HEK293 (cell line): ENCODE results near the gene P2RX7.
A peak's percentile ranks its signal among the peaks of the same experiment; 100 is the strongest.
"Not testable (repeated sequence)": the region's sequence is repeated elsewhere in the genome, so short reads cannot be mapped to it uniquely, and the experiment has no call there.

Experiments
- CTCF ChIA-PET: fragments of 350-600 bp; formaldehyde crosslinking; extraction: SDS; loops from one replicate; lab custom pipeline; 2021; ENCODE audit warnings: antibody characterized with exemption; lab: Yijun Ruan, JAX
- POLR2A ChIA-PET: fragments of 300-600 bp; formaldehyde crosslinking; extraction: SDS; loops from one replicate; lab custom pipeline; 2020; ENCODE audit warnings: antibody characterized with exemption, inconsistent platforms; lab: Yijun Ruan, JAX
- H3K27ac ChIP-seq: fragments of 200-500 bp; sonication (Bioruptor generic); 2 replicates; pipeline ENCODE4 v1.5.1; 2014; ENCODE audit warnings: low read depth, low read length, control low read depth, inconsistent platforms; ENCODE audit errors: extremely low read depth
- H3K36me3 ChIP-seq, 2 experiments: fragments of 200-500 bp in 1 of 2; sonication (Bioruptor generic) in 1 of 2; 1 replicate in 1 of 2; 2 replicates in 1 of 2; pipeline ENCODE4 v1.5.1; 2014 to 2017; ENCODE audit warnings: inconsistent platforms in 2 of 2, low read length in 2 of 2; ENCODE audit not compliant: control insufficient read depth in 2 of 2, insufficient read depth in 1 of 2
- H3K4me1 ChIP-seq: fragments of 200-500 bp; sonication (Bioruptor generic); 2 replicates; pipeline ENCODE4 v1.5.1; 2014; ENCODE audit warnings: mild to moderate bottlenecking, low read length, inconsistent platforms; ENCODE audit not compliant: control insufficient read depth, insufficient read depth
- H3K4me3 ChIP-seq: 2 replicates; pipeline ENCODE4 v1.5.1; 2011; ENCODE audit warnings: low read depth, mild to moderate bottlenecking, control low read depth, low read length, moderate library complexity
- H3K9me3 ChIP-seq: fragments of 200-500 bp; sonication (Bioruptor generic); 2 replicates; pipeline ENCODE4 v1.5.1; 2014; ENCODE audit warnings: low read depth, low read length, inconsistent platforms; ENCODE audit not compliant: control insufficient read depth, insufficient read depth
- GLI4 ChIP-seq: fragments of 450-650 bp; formaldehyde crosslinking; IDR thresholded peaks from 2 replicates; pipeline ENCODE4 v1.5.1; 2016; ENCODE audit warnings: missing biosample characterization, missing genetic modification characterization
- HOXD13 ChIP-seq: sonication (generic); formaldehyde crosslinking; IDR thresholded peaks from 2 replicates; pipeline ENCODE4 v1.8.0; 2022; ENCODE audit warnings: missing genetic modification reagents, borderline replicate concordance
- KLF16 ChIP-seq: fragments of 450-650 bp; formaldehyde crosslinking; IDR thresholded peaks from 2 replicates; pipeline ENCODE4 v1.5.1; 2017; ENCODE audit warnings: missing biosample characterization, missing genetic modification characterization
- KLF9 ChIP-seq: fragments of 450-650 bp; formaldehyde crosslinking; IDR thresholded peaks from 2 replicates; pipeline ENCODE4 v1.5.1; 2016; ENCODE audit warnings: missing biosample characterization, missing genetic modification characterization, low read depth
- MEIS1 ChIP-seq: sonication (generic); formaldehyde crosslinking; IDR thresholded peaks from 2 replicates; pipeline ENCODE4 v1.8.1; 2022; ENCODE audit warnings: missing genetic modification reagents, mild to moderate bottlenecking, borderline replicate concordance
- SCRT2 ChIP-seq: fragments of 450-650 bp; formaldehyde crosslinking; IDR thresholded peaks from 2 replicates; pipeline ENCODE4 v1.5.1; 2016; ENCODE audit warnings: missing biosample characterization, missing genetic modification characterization
- SP7 ChIP-seq: fragments of 450-650 bp; formaldehyde crosslinking; IDR thresholded peaks from 2 replicates; pipeline ENCODE4 v1.5.1; 2016; ENCODE audit warnings: missing biosample characterization, missing genetic modification characterization
- TRIM28 ChIP-seq: IDR thresholded peaks from 2 replicates; pipeline ENCODE4 v1.6.1; 2011; ENCODE audit warnings: low read length, control low read depth, borderline replicate concordance
- ZBTB49 ChIP-seq: fragments of 450-650 bp; formaldehyde crosslinking; IDR thresholded peaks from 2 replicates; pipeline ENCODE4 v1.5.1; 2016; ENCODE audit warnings: missing biosample characterization, missing genetic modification characterization, low read depth
- ZNF10 ChIP-seq: fragments of 450-650 bp; formaldehyde crosslinking; IDR thresholded peaks from 2 replicates; pipeline ENCODE4 v1.5.1; 2017; ENCODE audit warnings: missing biosample characterization, missing genetic modification characterization
- ZNF112 ChIP-seq: fragments of 450-650 bp; formaldehyde crosslinking; IDR thresholded peaks from 2 replicates; pipeline ENCODE4 v1.5.0; 2017; ENCODE audit warnings: missing biosample characterization, missing genetic modification characterization
- ZNF121 ChIP-seq: fragments of 450-650 bp; formaldehyde crosslinking; IDR thresholded peaks from 2 replicates; pipeline ENCODE4 v1.5.1; 2016; ENCODE audit warnings: missing biosample characterization, missing genetic modification characterization
- ZNF138 ChIP-seq: fragments of 450-650 bp; formaldehyde crosslinking; IDR thresholded peaks from 2 replicates; pipeline ENCODE4 v1.5.1; 2016; ENCODE audit warnings: missing biosample characterization, missing genetic modification characterization, borderline replicate concordance
- ZNF175 ChIP-seq: fragments of 450-650 bp; formaldehyde crosslinking; IDR thresholded peaks from 2 replicates; pipeline ENCODE4 v1.5.1; 2016; ENCODE audit warnings: missing biosample characterization, missing genetic modification characterization
- ZNF223 ChIP-seq: fragments of 450-650 bp; formaldehyde crosslinking; IDR thresholded peaks from 2 replicates; pipeline ENCODE4 v1.5.1; 2016; ENCODE audit warnings: missing biosample characterization, missing genetic modification characterization
- ZNF239 ChIP-seq: fragments of 450-650 bp; formaldehyde crosslinking; IDR thresholded peaks from 2 replicates; pipeline ENCODE4 v1.5.1; 2016; ENCODE audit warnings: missing biosample characterization, missing genetic modification characterization
- ZNF266 ChIP-seq: fragments of 450-650 bp; formaldehyde crosslinking; IDR thresholded peaks from 2 replicates; pipeline ENCODE4 v1.5.1; 2016; ENCODE audit warnings: missing biosample characterization, missing genetic modification characterization, low read depth
- ZNF335 ChIP-seq: fragments of 450-650 bp; formaldehyde crosslinking; conservative IDR thresholded peaks from 2 replicates; pipeline ENCODE4 v1.5.1; 2016; ENCODE audit warnings: missing biosample characterization, missing genetic modification characterization
- ZNF37A ChIP-seq: fragments of 450-650 bp; IDR thresholded peaks from 2 replicates; pipeline ENCODE4 v1.5.1; 2018; ENCODE audit warnings: missing biosample characterization, missing genetic modification characterization
- ZNF394 ChIP-seq: fragments of 450-650 bp; formaldehyde crosslinking; IDR thresholded peaks from 2 replicates; pipeline ENCODE4 v1.5.1; 2016; ENCODE audit warnings: missing biosample characterization, missing genetic modification characterization, mild to moderate bottlenecking, moderate library complexity, borderline replicate concordance
- ZNF416 ChIP-seq: fragments of 450-650 bp; formaldehyde crosslinking; IDR thresholded peaks from 2 replicates; pipeline ENCODE4 v1.5.1; 2016; ENCODE audit warnings: missing biosample characterization, missing genetic modification characterization
- ZNF48 ChIP-seq: fragments of 450-650 bp; formaldehyde crosslinking; IDR thresholded peaks from 2 replicates; pipeline ENCODE4 v1.5.1; 2016; ENCODE audit warnings: missing biosample characterization, missing genetic modification characterization
- ZNF548 ChIP-seq: fragments of 450-650 bp; formaldehyde crosslinking; IDR thresholded peaks from 2 replicates; pipeline ENCODE4 v1.5.1; 2016; ENCODE audit warnings: missing biosample characterization, missing genetic modification characterization
- ZNF585B ChIP-seq: fragments of 450-650 bp; formaldehyde crosslinking; IDR thresholded peaks from 2 replicates; pipeline ENCODE4 v1.5.1; 2016; ENCODE audit warnings: missing biosample characterization, missing genetic modification characterization
- ZNF645 ChIP-seq: fragments of 450-650 bp; formaldehyde crosslinking; IDR thresholded peaks from 2 replicates; pipeline ENCODE4; 2016; ENCODE audit warnings: missing biosample characterization, missing genetic modification characterization
- ZNF768 ChIP-seq: fragments of 450-650 bp; formaldehyde crosslinking; IDR thresholded peaks from 2 replicates; pipeline ENCODE4 v1.5.1; 2018; ENCODE audit warnings: missing biosample characterization, mild to moderate bottlenecking, missing genetic modification characterization
- ZNF843 ChIP-seq: fragments of 450-650 bp; formaldehyde crosslinking; IDR thresholded peaks from 2 replicates; pipeline ENCODE4 v1.5.1; 2016; ENCODE audit warnings: missing biosample characterization, missing genetic modification characterization
- TF ChIP-seq, protein P1 (sequence below): fragments of 450-650 bp; formaldehyde crosslinking; optimal IDR thresholded peaks from 2 replicates; pipeline ENCODE3; 2016; ENCODE audit warnings: missing biosample characterization, mild to moderate bottlenecking, missing genetic modification characterization
- TF ChIP-seq, protein P2 (sequence below): fragments of 450-650 bp; formaldehyde crosslinking; IDR thresholded peaks from 2 replicates; pipeline ENCODE4 v1.5.1; 2016; ENCODE audit warnings: missing biosample characterization, missing genetic modification characterization

P2RX7 gene

DNA sequence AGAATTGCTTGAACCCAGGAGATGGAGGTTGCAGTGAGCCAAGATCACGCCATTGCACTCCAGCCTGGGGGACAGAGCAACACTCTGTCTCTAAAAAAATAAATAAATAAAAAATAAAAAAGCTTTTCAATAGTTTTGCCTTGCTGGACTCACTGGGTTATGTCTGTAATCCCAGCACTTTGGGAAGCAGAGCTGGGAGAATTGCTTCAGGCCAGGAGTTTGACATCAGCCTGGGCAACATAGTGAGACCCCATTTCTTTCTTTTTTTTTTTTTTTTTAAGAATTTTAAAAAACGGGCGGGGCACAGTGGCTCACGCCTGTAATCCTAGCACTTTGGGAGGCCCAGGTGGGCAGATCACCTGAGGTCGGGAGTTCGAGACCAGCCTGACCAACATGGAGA is 68.5 kb downstream of the P2RX7 start:
- H3K9me3 ChIP-seq, H3K27ac ChIP-seq, POLR2A ChIA-PET, H3K4me3 ChIP-seq, H3K36me3 ChIP-seq: not testable (repeated sequence)
- TF ChIP-seq ZNF121 (tag by site-specific recombination) = peak; percentile 86
- CTCF ChIA-PET = interaction anchor here (0.6 kb wide), 1 partner anchor 401 kb away, joined by 3 read pairs; no protein-coding TSS in a partner anchor
- peaks cover 16% of the 10 kb centered on the region for H3K4me1 ChIP-seq

DNA sequence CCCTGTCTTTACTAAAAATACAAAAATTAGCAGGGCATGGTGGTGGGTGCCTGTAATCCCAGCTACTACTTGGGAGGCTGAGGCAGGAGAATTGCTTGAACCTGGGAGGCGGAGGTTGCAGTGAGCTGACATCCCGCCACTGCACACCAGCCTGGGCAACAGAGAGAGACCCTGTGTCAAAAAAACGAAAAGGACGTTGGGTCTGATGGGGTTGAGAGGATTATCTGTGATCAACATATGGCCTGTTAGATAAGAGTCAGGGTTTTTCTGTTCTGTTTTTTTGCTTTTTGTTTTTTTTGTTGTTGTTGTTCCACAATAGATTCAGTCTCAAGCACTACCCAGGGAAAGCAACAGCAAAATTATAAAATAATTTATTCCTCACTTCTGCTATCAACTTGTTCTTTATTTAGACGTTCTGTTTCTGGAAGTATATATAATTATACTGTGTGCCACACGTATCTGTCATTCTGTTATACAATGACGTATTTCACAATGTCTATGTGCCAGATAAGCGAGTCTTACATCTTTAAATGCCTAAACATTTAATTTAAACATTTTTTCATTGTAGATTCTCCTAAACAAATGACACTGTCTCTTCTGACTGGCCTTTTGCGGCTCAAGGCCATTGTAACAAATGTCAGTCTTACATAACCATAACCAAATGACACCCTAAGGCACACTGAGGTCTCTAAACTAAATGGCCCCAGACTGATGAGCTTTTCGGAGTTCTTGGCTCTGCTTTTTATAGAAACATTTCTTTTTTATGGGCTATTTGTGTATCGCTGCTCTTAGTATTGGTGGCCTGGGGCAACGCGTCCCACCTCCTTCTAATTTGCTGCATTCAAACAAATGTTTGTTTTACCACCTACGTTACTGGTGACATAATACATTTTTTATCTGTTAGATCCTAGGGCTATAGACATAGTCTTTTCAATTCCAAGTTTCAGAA is 70.0 kb downstream of the P2RX7 start:
- CTCF ChIA-PET = interaction anchor here (0.7 to 0.9 kb wide), 2 partner anchors 13 to 674 kb away, joined by 3 to 4 read pairs; partner anchors contain the start of gene COQ5
- Histone ChIP-seq H3K9me3 (no peaks in the 10 kb centered on the region), H3K4me1 (peaks cover 16% of the 10 kb centered on the region), H3K36me3 (no peaks in the 10 kb centered on the region), H3K4me3 (no peak overlapping the region), H3K27ac (peak overlapping the region; percentile 56)
- POLR2A ChIA-PET = interaction anchor here (0.6 kb wide), 1 partner anchor 19 kb away, joined by 4 read pairs; no protein-coding TSS in a partner anchor
- TF ChIP-seq ZNF175 (no peak), ZNF48 (no peak), ZBTB49 (tag by site-specific recombination) (no peak), MEIS1 (no peak), ZNF10 (tag by site-specific recombination) (no peak), ZNF266 (tag by site-specific recombination) (no peak), TRIM28 (peak; percentile 45; the same call in 1 of the 2 replicates), ZNF112 (tag by site-specific recombination) (no peak), ZNF394 (tag by site-specific recombination) (no peak), ZNF239 (tag by site-specific recombination) (no peak), HOXD13 (CRISPR knock-in tag) (peak; percentile 94), ZNF548 (tag by site-specific recombination) (no peak), ZNF843 (peak; percentile 96), ZNF645 (no peak), ZNF223 (tag by site-specific recombination) (no peak), ZNF416 (tag by site-specific recombination) (no peak), SP7 (tag by site-specific recombination) (peak; percentile 96), ZNF585B (tag by site-specific recombination) (no peak), ZNF138 (tag by site-specific recombination) (no peak), KLF9 (tag by site-specific recombination) (peak; percentile 50; the same call in 1 of the 2 replicates), ZNF768 (tag by site-specific recombination) (no peak), ZNF37A (no peak), KLF16 (peak; percentile 69; the same call in 1 of the 2 replicates), GLI4 (tag by site-specific recombination) (no peak), ZNF335 (peak; percentile 53), SCRT2 (tag by site-specific recombination) (0 out of 2 replicates have a peak, but pooled peaks have one; percentile 8)
- TF ChIP-seq, protein P1, sequence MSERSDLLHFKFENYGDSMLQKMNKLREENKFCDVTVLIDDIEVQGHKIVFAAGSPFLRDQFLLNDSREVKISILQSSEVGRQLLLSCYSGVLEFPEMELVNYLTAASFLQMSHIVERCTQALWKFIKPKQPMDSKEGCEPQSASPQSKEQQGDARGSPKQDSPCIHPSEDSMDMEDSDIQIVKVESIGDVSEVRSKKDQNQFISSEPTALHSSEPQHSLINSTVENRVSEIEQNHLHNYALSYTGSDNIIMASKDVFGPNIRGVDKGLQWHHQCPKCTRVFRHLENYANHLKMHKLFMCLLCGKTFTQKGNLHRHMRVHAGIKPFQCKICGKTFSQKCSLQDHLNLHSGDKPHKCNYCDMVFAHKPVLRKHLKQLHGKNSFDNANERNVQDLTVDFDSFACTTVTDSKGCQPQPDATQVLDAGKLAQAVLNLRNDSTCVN (tag by site-specific recombination) = no peak
- TF ChIP-seq, protein P2, sequence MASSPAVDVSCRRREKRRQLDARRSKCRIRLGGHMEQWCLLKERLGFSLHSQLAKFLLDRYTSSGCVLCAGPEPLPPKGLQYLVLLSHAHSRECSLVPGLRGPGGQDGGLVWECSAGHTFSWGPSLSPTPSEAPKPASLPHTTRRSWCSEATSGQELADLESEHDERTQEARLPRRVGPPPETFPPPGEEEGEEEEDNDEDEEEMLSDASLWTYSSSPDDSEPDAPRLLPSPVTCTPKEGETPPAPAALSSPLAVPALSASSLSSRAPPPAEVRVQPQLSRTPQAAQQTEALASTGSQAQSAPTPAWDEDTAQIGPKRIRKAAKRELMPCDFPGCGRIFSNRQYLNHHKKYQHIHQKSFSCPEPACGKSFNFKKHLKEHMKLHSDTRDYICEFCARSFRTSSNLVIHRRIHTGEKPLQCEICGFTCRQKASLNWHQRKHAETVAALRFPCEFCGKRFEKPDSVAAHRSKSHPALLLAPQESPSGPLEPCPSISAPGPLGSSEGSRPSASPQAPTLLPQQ (tag by site-specific recombination) = peak; percentile 68
